Measurements from ENCODE around the gene ICA1.

DNA sequence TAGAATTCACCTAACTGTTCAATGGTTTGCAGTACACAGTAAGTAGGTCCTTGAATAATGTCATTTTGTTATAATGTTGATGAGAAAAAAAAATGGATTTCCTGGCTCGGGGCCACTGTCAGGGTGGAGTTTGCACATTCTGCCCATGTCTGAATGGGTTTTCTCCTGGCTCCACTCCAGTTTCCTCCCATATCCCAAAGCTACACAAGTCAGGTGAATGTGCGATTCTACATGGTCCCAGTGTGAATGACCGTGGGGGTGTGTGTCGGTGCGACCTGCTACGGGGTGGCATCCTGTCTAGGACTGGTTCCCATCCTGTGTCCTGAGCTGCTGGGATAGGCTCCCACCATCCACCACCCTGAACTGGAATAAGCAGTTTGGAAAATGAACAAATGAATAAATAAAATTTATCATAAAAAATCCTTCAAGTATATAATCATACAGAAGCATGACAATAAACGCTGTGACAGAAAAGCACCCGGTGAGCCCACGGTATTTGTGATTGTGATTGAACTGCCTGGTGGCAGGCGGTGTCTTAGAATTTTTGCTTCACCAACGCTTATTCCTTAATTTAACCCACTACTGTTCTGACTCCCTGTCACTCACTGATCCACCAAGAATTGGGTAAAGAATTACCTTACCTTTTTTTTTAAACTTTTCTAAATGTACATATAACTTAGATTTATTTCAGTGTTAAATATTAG is 114.1 kb downstream of the ICA1 start:
- TF ChIP-seq, protein P1, sequence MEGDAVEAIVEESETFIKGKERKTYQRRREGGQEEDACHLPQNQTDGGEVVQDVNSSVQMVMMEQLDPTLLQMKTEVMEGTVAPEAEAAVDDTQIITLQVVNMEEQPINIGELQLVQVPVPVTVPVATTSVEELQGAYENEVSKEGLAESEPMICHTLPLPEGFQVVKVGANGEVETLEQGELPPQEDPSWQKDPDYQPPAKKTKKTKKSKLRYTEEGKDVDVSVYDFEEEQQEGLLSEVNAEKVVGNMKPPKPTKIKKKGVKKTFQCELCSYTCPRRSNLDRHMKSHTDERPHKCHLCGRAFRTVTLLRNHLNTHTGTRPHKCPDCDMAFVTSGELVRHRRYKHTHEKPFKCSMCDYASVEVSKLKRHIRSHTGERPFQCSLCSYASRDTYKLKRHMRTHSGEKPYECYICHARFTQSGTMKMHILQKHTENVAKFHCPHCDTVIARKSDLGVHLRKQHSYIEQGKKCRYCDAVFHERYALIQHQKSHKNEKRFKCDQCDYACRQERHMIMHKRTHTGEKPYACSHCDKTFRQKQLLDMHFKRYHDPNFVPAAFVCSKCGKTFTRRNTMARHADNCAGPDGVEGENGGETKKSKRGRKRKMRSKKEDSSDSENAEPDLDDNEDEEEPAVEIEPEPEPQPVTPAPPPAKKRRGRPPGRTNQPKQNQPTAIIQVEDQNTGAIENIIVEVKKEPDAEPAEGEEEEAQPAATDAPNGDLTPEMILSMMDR (conservative IDR thresholded peaks at IDR 0.05; ENCODE audit: low read depth, low read length): no peak
- no peak for TF ChIP-seq EZH2 (IDR thresholded peaks at IDR 0.05; ENCODE audit: low read length, unreplicated experiment)
- no peak for TF ChIP-seq EZH2phosphoT487 (IDR thresholded peaks at IDR 0.05; ENCODE audit: borderline replicate concordance, low read length)

All from PC-3 (cell line).